Measurements from ENCODE around the gene RPL32. TPM values are rescaled to one million over a fixed set of nuclear protein-coding genes. Genes with fewer than 3 reads are reported as not detected.

Gene RPL32
- total RNA-seq, 1 experiment from 2014 or later: 2,021 TPM

GRCh38 chr3:12868039-12869034 is 27.0 kb upstream of the RPL32 start:
- no peak overlapping the region for H2AFZ ChIP-seq (ENCODE audit: low read length)
- Mint-ChIP-seq H3K9me3 (peaks cover 8 to 9% of the 10 kb centered on the region in 2 experiments), H3K27me3 (ENCODE audit: low read depth) (peaks cover 79% of the 10 kb centered on the region), H3K4me1 (peaks cover 7% of the 10 kb centered on the region in 2 experiments), H3K4me3 (peak overlapping the region; percentile 66 to 85), H3K36me3 (ENCODE audit: insufficient read depth in 1 of 3, low read depth in 3 of 3) (peaks cover 0 to 2% (median 0%) of the 10 kb centered on the region in 3 experiments; a peak in 1 of 7 replicates), H3K27ac (no peak overlapping the region; a peak in 1 of 7 replicates)
- no peak overlapping the region for H3K14ac ChIP-seq (ENCODE audit: insufficient read depth, low read length)
- H2AK5ac ChIP-seq (ENCODE audit: insufficient read length, low read length): no peak overlapping the region
- H2BK15ac ChIP-seq (ENCODE audit: low read depth, low read length): no peak overlapping the region
- H3K4me1 ChIP-seq (ENCODE audit: insufficient read depth, low read length): no peaks in the 10 kb centered on the region; the same call in 1 of the 2 replicates
- H3K56ac ChIP-seq (ENCODE audit: insufficient read length, low read depth, low read length): no peak overlapping the region
- H4K20me1 ChIP-seq (ENCODE audit: control insufficient read depth, insufficient read depth, insufficient read length): no peaks in the 10 kb centered on the region
- H3K23me2 ChIP-seq (ENCODE audit: insufficient read length, low read depth, low read length, poor library complexity, severe bottlenecking): peaks cover 9% of the 10 kb centered on the region
- DNase-seq: peak; percentile 83
- no peaks in the 10 kb centered on the region for H3K27me3 ChIP-seq (ENCODE audit: insufficient read depth, low read length)
- H3K18ac ChIP-seq (ENCODE audit: insufficient read length, low read depth, low read length): no peak overlapping the region
- H3K79me1 ChIP-seq (ENCODE audit: insufficient read depth, low read depth, low read length, poor library complexity, severe bottlenecking): no peaks in the 10 kb centered on the region
- WGBS (ENCODE audit: extremely low coverage, insufficient read length, low lambda C conversion rate): no CpG with 5 or more reads among the region's 45 CpGs
- TF ChIP-seq CTCF (conservative IDR thresholded peaks at IDR 0.05): peak; percentile 95
- no peak overlapping the region for H2BK120ac ChIP-seq (ENCODE audit: low read depth, low read length, poor library complexity, severe bottlenecking)
- no peak overlapping the region for H2BK12ac ChIP-seq (ENCODE audit: insufficient read length, low read depth, low read length)
- H3K9me3 ChIP-seq (ENCODE audit: control insufficient read depth, low read depth, low read length): no peaks in the 10 kb centered on the region
- no peak overlapping the region for H3T11ph ChIP-seq (ENCODE audit: low read length)
- no peak overlapping the region for H4K91ac ChIP-seq (ENCODE audit: insufficient read length, low read depth, low read length)
- H2BK5ac ChIP-seq (ENCODE audit: insufficient read length, low read length): no peak overlapping the region
- H3K4me2 ChIP-seq (ENCODE audit: insufficient read depth, insufficient read length, low read length): peak overlapping the region; percentile 61
- H3K23ac ChIP-seq (ENCODE audit: insufficient read length, low read depth, low read length): no peak overlapping the region
- no peaks in the 10 kb centered on the region for H3K79me2 ChIP-seq (ENCODE audit: insufficient read depth, low read length)
- H4K5ac ChIP-seq (ENCODE audit: insufficient read length, low read depth, low read length): no peak overlapping the region
- no peak overlapping the region for H3K4ac ChIP-seq (ENCODE audit: low read depth, low read length)
- H3K27ac ChIP-seq (ENCODE audit: insufficient read length, low read depth, low read length): no peak overlapping the region
- H2BK20ac ChIP-seq (ENCODE audit: low read depth, low read length, poor library complexity, severe bottlenecking): no peak overlapping the region
- no peak overlapping the region for H4K8ac ChIP-seq (replicated peaks; ENCODE audit: insufficient read length, low read depth, low read length)
- H3K9ac ChIP-seq (ENCODE audit: extremely low read depth, insufficient read length, low read length): no peak overlapping the region
